NCI-H2196 treated with DMSO at 0.1 percent for 48 hours (cell line): ENCODE measurements around the gene CPA5.
"Not testable (repeated sequence)": the region's sequence is repeated elsewhere in the genome, so short reads cannot be mapped to it uniquely, and the experiment has no call there.

ENCODE experiments used
- DNase-seq: peaks from one replicate; lab custom pipeline; 2025; ENCODE audit not compliant: unreplicated experiment; lab: John Stamatoyannopoulos, UW

The CPA5 gene

GRCh38 chr7:130344271-130344866, at the start of gene CPA5:
Gene CPA5 (plus strand): TSS chr7:130344816. CDS start chr7:130346486, 1,670 bp downstream.
- no peak for DNase-seq

GRCh38 chr7:130296221-130296951, 48.2 kb upstream of the CPA5 start:
- DNase-seq: no peak

- no peak for DNase-seq
Measured at GRCh38 chr7:130297628-130298543, 46.7 kb upstream of the CPA5 start.

- DNase-seq: no peak
Measured at GRCh38 chr7:130298544-130299326, 45.9 kb upstream of the CPA5 start.

- DNase-seq: no peak
Measured at GRCh38 chr7:130299866-130300265, 44.8 kb upstream of the CPA5 start.

- no peak for DNase-seq
Measured at GRCh38 chr7:130301501-130302020, 43.1 kb upstream of the CPA5 start.

GRCh38 chr7:130302649-130303048, 42.0 kb upstream of the CPA5 start:
- DNase-seq: no peak

GRCh38 chr7:130303127-130303526, 41.5 kb upstream of the CPA5 start:
- no peak for DNase-seq

GRCh38 chr7:130303551-130303950, 41.1 kb upstream of the CPA5 start:
- no peak for DNase-seq

- DNase-seq: no peak
Measured at GRCh38 chr7:130303982-130304381, 40.6 kb upstream of the CPA5 start.

GRCh38 chr7:130304878-130305277, 39.7 kb upstream of the CPA5 start:
- DNase-seq: no peak

GRCh38 chr7:130305433-130306042, 39.1 kb upstream of the CPA5 start:
- DNase-seq: no peak

- no peak for DNase-seq
Measured at GRCh38 chr7:130309986-130310385, 34.6 kb upstream of the CPA5 start.

GRCh38 chr7:130314305-130314704, 30.3 kb upstream of the CPA5 start:
- no peak for DNase-seq

- DNase-seq: no peak
Measured at GRCh38 chr7:130319541-130319940, 25.1 kb upstream of the CPA5 start.

GRCh38 chr7:130321542-130322229, 22.9 kb upstream of the CPA5 start:
- not testable (repeated sequence) for DNase-seq

GRCh38 chr7:130322615-130323014, 22.0 kb upstream of the CPA5 start:
- DNase-seq: no peak

GRCh38 chr7:130324306-130324943, 20.2 kb upstream of the CPA5 start:
- DNase-seq: no peak

- DNase-seq: no peak
Measured at GRCh38 chr7:130329681-130330080, 14.9 kb upstream of the CPA5 start.
